Measurements from ENCODE around the gene CYB5A. TPM values are rescaled to one million over a fixed set of nuclear protein-coding genes. Genes with fewer than 3 reads are reported as not detected.

CYB5A gene
- total RNA-seq, 4 donors from 2014 or later, result 34.0 to 236 (median 173) TPM

GRCh38 chr18:74334242-74334893 lies 42.6 kb upstream of the CYB5A start:
- in situ Hi-C loops (cut with MboI; ENCODE audit: low pct_ligation_motif_present in 1 of 4, low pct_unique_long_range_greater_than_20kb in 1 of 4, low sequenced_read_pairs in 3 of 4) (loop anchor here in 1 of 4 donors (10.0 kb wide), 1 partner anchor 140 kb away; no protein-coding TSS in a partner anchor), intact Hi-C loops (cut with DNase I; ENCODE audit: low total_unique reads) (no loop called here)
- Histone ChIP-seq H3K4me1 (no peaks in the 10 kb centered on the region), H3K9me3 (no peaks in the 10 kb centered on the region), H3K27me3 (no peaks in the 10 kb centered on the region), H3K4me3 (no peak overlapping the region), H3K36me3 (no peaks in the 10 kb centered on the region), H3K27ac (no peak overlapping the region)
- TF ChIP-seq POLR2AphosphoS5 (IDR thresholded peaks at IDR 0.05) (no peak), POLR2A (IDR thresholded peaks at IDR 0.05) (no peak), EP300 (IDR thresholded peaks at IDR 0.05; ENCODE audit: low read depth) (no peak)
- TF ChIP-seq, protein P1, sequence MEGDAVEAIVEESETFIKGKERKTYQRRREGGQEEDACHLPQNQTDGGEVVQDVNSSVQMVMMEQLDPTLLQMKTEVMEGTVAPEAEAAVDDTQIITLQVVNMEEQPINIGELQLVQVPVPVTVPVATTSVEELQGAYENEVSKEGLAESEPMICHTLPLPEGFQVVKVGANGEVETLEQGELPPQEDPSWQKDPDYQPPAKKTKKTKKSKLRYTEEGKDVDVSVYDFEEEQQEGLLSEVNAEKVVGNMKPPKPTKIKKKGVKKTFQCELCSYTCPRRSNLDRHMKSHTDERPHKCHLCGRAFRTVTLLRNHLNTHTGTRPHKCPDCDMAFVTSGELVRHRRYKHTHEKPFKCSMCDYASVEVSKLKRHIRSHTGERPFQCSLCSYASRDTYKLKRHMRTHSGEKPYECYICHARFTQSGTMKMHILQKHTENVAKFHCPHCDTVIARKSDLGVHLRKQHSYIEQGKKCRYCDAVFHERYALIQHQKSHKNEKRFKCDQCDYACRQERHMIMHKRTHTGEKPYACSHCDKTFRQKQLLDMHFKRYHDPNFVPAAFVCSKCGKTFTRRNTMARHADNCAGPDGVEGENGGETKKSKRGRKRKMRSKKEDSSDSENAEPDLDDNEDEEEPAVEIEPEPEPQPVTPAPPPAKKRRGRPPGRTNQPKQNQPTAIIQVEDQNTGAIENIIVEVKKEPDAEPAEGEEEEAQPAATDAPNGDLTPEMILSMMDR (IDR thresholded peaks at IDR 0.05), result no peak
- no peak for DNase-seq

GRCh38 chr18:74333091-74333490 lies 41.3 kb upstream of the CYB5A start:
- no peak for DNase-seq
- H3K36me3 ChIP-seq, result no peaks in the 10 kb centered on the region
- H3K27ac ChIP-seq, result no peak overlapping the region
- no peaks in the 10 kb centered on the region for H3K9me3 ChIP-seq
- WGBS, 2 donors (ENCODE audit: low coverage in 1 of 2), result 28 to 57% methylated on average over 1 of the region's 1 CpG
- no peak overlapping the region for H3K4me3 ChIP-seq
- no peaks in the 10 kb centered on the region for H3K27me3 ChIP-seq
- H3K4me1 ChIP-seq, result no peaks in the 10 kb centered on the region
- intact Hi-C loops (cut with DNase I; ENCODE audit: low total_unique reads) (no loop called here), in situ Hi-C loops (cut with MboI; ENCODE audit: low pct_ligation_motif_present in 1 of 4, low pct_unique_long_range_greater_than_20kb in 1 of 4, low sequenced_read_pairs in 3 of 4) (loop anchor here in 1 of 4 donors (10.0 kb wide), 1 partner anchor 138 kb away; no protein-coding TSS in a partner anchor)
- TF ChIP-seq POLR2AphosphoS5 (IDR thresholded peaks at IDR 0.05) (no peak), EP300 (IDR thresholded peaks at IDR 0.05; ENCODE audit: low read depth) (no peak), POLR2A (IDR thresholded peaks at IDR 0.05) (no peak)
- TF ChIP-seq, protein P1 (IDR thresholded peaks at IDR 0.05), result no peak

DNA sequence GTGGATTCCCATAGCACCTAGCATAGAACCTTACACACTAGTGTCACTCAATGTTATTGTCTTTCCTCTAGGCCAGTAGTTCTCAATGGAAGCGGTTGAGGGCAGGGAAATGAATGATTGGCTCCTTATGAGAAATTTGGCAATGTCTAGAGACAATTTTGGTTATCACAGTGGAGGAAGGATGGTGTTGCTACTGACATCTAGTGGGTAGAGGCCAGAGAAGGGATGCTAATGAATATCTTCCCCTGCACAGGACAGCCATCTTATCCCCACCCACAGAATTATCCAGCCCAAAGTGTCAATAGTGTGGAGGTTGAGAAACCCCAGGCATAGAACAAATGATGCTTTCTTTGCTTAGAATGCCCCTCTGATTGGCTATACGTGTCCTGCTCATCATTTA lies 39.6 kb upstream of the CYB5A start:
- DNase-seq, result no peak
- Histone ChIP-seq H3K4me1 (no peaks in the 10 kb centered on the region), H3K27me3 (no peaks in the 10 kb centered on the region), H3K4me3 (no peak overlapping the region), H3K27ac (no peak overlapping the region), H3K9me3 (no peaks in the 10 kb centered on the region), H3K36me3 (no peaks in the 10 kb centered on the region)
- TF ChIP-seq, protein P1 (IDR thresholded peaks at IDR 0.05), result peak in 4 of 5 experiments; percentile 9 to 14 (median 10)
- no peak for TF ChIP-seq POLR2AphosphoS5 (IDR thresholded peaks at IDR 0.05)
- in situ Hi-C loops (cut with MboI; ENCODE audit: low pct_ligation_motif_present in 1 of 4, low pct_unique_long_range_greater_than_20kb in 1 of 4, low sequenced_read_pairs in 3 of 4) (loop anchor here in 1 of 4 donors (10.0 kb wide), 1 partner anchor 137 kb away; no protein-coding TSS in a partner anchor), intact Hi-C loops (cut with DNase I; ENCODE audit: low total_unique reads) (no loop called here)
- 54% methylated on average over 2 of the region's 2 CpGs for WGBS, 2 donors (ENCODE audit: low coverage in 1 of 2)

DNA sequence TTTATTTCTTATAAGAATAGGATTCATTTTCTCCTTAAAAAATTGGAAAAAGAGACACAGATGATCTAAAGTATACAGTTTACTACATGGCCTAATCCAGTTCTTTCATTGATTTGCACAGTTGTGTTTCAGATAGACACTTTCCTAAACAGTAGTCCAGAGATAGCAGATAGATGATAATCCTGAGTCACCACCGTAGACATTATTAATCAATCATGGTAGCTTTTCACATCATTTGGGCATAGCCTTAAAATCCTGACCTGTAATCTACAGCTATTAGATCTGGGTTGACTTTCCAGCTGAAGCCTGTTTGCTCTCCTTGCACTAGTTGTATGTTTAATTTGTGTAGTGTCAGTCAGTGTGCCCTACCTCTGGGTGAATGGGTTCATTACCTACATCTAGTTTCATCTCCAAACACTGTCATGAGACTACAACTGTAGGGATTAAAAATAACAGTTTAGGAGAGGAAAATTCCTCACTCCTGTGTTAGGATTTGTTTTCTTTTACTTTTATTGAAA lies 38.0 kb upstream of the CYB5A start:
- H3K4me1 ChIP-seq, result no peaks in the 10 kb centered on the region
- in situ Hi-C loops (cut with MboI; ENCODE audit: low pct_ligation_motif_present in 1 of 4, low pct_unique_long_range_greater_than_20kb in 1 of 4, low sequenced_read_pairs in 3 of 4) (loop anchor here in 1 of 4 donors (10.0 kb wide), 1 partner anchor 135 kb away; no protein-coding TSS in a partner anchor), intact Hi-C loops (cut with DNase I; ENCODE audit: low total_unique reads) (no loop called here)
- TF ChIP-seq, protein P1 (IDR thresholded peaks at IDR 0.05), result no peak
- no peak for TF ChIP-seq POLR2AphosphoS5 (IDR thresholded peaks at IDR 0.05)
- TF ChIP-seq POLR2A (IDR thresholded peaks at IDR 0.05), result no peak
- no peak for TF ChIP-seq EP300 (IDR thresholded peaks at IDR 0.05; ENCODE audit: low read depth)
- H3K4me3 ChIP-seq, result no peak overlapping the region
- H3K36me3 ChIP-seq, result no peaks in the 10 kb centered on the region
- no peaks in the 10 kb centered on the region for H3K27me3 ChIP-seq
- DNase-seq, result no peak
- H3K9me3 ChIP-seq, result no peaks in the 10 kb centered on the region
- WGBS, 2 donors (ENCODE audit: low coverage in 1 of 2), result 93 to 94% methylated on average over 1 of the region's 1 CpG
- no peak overlapping the region for H3K27ac ChIP-seq
